HuH-7 (cell line): ENCODE measurements around the gene CRHR2.

ENCODE experiments used
- DNase-seq: peaks from one replicate; pipeline ENCODE4 v3.0.0; 2011; ENCODE audit warnings: low spot score

CRHR2 gene

DNA sequence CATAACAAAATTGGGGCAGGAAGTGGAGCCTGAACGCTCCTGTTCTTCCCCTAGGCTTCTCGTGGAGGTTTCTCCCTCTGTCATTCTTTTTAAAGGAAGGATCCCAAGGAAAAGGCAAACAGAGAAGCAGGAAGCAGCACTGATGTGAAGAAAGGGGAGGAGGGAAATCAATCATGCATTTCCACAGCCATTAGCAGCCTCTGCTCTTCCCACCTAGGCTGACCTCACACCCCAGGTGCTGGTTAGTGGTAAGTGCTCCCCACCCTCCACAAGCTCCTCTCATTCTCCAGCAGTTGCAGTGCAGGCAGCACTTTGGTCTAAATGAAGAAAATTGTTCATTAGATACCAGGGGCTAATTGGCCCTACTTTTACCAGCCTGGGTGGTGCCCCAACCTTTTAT, 2.6 kb downstream of the CRHR2 start:
- no peak for DNase-seq

DNA sequence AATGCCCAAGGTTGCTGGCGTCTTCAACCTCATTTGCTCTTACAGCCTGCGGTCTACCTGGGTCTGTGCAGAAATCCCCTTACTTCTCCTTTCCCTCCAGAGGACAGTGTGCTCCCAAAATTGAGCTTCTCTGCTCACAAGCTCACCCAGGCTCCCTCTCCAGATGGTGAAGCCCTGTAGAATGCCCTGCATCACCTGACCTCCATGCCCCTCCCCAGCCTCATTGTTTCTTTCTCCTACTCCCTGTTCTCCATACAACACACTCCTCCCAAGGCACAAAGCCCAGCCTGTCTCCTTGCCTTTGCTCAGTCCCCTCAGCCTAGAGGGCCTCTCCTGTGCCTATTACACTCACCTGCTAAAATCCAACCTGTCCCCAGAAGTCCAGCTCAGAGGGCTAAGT, 3.5 kb downstream of the CRHR2 start:
- no peak for DNase-seq

DNA sequence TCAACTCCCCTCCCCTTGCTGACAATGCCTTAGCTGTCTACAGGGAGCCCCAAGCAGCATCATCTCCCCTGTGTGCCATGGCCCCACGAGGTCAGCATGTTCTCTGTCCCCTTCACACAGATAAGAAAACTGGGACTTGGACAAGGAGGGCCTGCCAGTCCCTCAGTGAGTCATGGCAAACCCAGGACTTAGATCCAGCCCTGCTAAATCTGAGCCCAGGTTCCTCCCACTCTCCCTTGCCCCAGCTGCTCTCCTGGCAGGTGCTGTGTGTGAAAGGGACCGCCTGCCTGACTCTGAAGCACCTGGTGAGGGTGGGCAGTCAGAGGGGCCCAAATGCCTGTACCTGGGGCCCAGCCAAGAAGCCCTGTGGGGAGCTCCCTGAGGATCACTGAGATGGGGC, 7.4 kb downstream of the CRHR2 start:
- DNase-seq, result no peak

DNA sequence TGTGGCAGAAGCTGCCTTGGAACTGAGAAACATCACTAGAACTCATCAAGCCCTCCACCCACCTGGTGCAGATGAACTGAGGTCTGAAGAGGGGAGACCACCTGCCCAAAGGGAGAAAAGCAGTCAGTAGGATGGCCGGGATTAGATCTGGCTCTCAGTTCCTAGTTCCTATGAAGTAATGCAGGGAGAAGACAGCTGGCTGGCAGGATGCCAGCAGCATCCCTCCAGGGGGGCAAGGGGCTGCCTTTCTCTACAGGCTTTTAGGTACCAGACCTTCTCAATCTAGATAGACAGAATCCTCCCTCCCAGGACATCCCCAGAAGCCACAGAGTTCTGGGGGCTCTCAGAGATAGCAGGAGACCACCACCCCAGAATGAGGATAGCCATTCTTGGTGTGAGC, 7.8 kb downstream of the CRHR2 start:
- DNase-seq, result no peak

DNA sequence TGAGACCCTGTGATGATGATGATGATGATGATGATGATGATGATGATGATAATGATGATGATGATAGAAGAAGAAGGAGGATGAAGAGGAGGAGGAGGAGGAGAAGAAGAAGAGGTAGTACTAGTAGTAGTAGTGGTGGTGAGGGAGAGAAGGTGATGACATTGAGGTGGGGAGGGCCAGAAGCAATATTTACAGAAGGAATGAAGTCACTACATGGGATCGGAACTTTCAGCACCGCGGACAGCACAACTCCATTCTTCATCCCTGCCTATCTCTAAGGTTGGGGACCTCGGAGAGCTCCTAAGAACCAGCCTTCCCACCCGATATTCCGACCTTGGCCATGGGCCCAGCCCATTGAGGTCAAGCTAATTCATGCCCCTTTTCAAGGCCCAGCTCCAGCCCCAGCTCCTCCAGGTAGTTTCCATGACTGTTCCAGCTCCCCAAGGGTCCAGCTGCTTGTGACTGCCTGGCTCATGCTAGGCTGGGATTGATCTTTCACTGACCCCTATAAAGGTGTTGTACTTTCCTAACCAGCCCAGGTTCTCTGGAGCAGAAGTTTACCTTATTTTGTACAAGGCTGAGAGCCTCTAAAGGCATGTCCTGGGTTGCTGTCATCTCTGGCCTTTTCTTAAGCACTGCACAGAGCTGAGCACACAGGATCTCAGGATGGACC, 10.3 kb downstream of the CRHR2 start:
- peak; percentile 85 for DNase-seq

DNA sequence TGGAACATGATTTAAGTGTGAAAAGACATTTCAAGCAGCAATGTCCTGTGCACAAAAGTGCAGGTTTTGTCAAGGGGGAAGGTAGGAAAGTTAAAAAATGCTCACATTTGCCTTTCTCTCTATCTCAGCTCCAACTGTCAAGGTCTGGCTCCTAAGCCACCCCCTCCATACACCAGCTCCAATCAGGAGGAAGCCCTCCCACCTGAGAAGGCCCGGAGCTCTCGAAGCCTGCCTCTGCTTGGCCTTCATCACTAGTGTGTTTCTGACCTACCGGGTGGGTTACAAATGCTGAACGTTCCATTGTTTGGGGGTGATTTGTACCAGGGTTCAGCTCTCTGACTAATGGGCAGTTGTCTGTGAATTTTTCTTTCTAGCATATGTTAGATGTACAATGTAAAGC, 14.2 kb downstream of the CRHR2 start:
- no peak for DNase-seq

DNA sequence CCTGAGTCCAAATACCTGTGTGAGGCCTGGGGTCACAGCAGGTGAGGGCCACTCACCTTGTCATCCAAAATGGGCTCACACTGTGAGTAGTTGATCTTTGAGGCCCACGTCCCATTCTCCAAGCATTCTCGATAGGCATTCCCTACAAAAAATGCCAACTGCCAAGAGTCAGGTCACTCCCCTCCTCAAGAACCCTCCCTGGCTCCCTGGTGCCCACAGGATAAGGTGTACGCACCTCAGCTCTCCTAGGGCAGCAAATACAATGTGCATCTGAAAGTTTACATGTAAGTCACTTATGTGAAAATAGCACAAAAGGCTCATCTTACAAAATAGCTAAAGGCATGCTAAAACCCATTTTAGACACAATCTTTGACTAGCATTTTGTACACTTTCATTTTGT, 15.1 kb downstream of the CRHR2 start:
- DNase-seq, result no peak

DNA sequence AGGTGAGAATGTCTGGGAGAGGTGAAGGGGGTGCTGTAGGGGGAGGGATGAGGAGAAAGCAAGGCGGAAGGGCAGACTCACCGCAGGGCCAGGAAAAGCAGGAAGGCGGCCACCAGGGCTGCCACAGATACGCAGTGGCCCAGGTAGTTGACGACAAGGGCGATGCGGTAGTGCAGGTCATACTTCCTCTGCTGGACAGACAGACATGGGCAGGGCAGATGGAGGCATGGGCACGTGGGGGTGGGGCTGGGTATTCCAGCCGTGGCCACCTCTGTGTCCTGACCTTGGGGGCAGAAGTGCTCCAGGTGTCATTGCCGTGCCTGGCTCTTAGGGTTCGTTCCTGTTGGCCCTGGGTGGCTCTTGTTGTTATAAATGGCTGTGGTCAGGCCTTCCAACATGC, 16.8 kb downstream of the CRHR2 start:
- no peak for DNase-seq

DNA sequence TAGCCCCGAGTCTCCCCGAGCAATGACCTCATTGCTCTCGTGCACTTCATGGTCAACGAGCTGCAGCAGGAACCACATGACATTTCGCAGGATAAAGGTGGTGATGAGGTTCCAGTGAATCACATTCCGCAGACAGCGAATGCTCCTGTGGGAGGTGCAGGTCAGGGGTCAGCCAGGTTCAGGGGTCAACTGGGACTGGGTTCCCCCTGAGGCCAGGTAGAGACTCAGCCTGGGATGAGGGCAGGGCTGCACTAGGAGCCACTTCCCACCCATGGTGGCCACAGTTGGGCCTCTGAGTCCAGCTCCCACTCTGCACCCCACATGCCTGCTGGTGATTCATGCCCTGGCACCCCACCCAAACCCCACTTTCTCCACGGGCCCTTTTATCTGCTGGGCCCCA, 17.2 kb downstream of the CRHR2 start:
- no peak for DNase-seq

DNA sequence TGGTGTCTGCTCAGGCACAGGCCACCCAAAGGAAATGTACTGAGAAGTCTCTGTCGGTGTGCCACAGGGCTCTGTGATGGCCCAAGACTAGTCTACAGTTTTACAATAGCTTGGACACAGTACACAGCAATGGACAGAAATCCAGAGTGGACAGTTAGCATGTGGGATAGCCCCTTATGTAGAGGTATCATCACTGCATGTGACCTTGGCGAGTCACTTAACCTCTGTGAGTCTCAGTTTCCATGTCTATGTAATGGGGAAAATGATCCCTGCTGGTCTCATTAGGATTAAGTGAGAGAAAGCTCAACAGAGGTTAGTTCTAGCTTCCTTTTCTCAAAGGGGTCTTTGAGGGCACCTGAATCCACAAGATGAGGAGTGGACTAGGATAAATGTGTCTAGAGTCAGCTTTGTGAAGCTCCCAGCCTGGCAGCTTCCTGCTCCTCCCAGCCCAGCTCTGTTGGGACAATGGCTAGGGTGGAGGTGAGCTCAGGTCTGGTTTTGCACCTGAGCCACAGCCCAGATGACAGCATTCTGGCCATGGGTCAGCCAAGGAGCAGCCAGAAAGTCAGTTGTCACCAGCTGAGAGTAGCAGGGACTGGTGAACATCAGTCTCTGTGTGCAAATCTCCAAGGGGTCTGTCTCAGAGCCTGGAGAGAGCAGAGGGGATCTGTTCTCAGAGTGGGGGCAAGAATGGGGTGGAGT, 17.9 kb downstream of the CRHR2 start:
- DNase-seq, result no peak

DNA sequence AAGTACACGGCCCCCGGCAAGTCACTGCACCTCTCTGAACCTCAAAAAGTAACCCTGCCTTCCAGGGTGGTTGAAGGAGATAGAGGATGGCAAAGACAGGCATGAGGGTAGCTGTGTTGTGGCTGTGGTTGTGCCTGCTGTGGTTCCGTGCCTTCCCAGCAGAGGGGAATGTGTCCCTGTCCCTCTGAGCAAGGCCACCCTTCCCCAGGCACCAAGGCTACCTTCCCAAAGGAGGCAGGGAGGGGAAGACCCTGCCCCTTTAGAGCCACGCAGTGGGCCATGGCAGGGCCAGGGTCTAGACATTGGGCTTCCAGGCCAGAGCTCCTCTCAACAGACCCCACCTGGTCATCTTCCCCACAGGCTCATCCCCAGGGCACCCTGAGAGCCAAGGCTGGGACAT, 18.8 kb downstream of the CRHR2 start:
- DNase-seq, result no peak

DNA sequence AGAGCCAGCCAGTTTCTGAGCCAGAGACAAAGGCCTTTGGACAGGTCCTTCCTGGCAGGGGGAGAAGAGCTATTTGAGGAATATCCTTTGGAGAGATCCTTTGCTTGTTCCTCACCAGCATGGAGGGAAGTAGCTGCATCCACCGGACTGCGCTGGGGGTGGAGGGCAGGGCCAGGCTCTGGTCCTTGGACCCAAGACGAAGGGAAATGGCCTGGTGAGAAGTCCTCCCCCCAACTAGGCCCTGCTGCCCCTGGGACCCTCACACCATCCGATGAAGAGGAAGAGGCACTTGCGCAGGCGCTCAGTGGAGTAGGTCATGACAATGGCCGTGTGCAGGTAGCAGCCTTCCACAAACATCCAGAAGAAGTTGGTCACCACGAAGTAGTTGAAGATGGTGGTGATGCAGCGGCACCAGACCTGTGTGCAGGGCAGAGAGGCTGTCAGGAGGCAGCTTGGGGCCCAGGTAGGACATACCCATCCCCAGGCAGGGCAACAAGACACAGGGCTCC, 19.8 kb downstream of the CRHR2 start:
- DNase-seq, result no peak

DNA sequence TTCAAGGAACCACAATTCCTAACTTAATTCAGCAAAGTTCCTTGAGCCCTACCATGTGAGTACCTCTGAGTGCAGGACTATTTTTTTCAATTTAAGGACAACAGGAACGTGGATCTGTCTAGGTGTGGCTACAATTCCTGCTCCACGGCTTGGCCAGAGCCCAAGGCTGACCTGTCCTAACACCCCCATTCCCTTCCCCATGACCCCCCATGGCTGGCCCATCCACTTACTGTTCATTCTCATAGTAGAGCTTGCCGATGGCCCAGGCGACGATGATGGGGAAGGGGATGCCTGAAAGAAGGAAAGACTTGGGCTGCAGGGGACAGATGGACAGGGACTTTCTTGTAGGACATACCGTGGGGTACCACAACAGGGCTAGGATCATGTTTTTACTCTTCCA, 20.3 kb downstream of the CRHR2 start:
- no peak for DNase-seq

DNA sequence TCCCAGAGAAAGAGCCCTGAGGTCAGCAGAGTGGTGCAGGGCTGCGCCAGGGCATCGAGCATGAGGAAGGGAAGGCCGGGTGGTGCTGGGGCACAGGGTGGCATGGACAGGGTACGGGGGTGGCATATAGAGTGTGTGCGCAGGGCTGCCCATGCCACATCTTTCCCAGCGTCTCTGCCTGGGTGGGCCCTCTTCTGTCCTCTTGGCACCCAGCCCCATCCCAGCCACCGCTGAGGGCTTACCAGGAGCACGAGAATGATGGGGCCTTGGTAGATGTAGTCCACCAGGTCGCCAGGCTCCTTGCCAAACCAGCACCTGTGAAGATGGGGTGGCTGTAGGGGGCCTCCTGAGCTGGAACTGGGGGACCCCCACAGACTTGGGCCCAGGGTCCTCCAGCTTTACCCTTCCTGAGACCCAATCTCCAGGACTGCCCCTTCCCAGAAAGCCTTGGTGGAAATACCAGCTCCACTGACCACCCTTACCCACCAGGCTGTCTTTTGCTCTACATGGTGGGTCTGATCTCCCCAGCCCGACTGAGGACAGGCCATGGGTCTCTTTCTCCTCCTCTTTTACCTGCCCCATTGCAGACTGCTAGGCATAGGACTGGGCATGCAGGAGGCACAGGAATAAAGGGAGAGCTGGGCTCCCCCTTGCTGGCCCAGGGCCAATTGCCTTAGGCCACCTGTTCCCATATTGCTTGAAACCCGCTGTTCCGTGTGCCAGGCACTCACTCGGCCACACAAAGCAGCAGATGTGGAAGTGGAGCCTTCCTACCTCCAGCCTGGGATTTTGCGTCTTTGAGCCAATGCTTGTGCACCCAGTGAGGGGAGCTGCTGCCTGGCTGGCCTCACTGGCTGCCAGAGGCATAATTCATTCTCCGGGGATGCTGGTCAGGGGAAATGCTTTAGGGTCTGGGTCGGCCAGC, 21.7 kb downstream of the CRHR2 start:
- no peak for DNase-seq

DNA sequence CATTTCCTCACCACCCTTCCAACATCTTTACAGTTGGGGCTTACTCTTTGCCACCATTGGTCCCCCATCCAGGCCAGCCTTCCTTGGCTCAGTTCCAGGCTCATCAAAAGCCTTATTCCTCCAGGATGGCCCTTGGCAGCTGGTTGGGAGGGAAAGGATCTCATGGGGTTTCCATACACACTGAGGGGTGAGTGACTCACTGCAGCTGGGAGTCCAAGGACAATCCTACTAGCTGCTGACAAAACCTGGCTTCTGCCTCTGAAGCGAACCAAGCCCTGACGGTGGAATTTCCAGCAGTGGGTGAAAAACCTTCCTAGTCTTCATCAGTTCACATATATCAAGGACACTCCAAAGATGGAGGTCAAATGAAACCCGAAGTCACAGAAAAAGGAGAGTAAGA, 22.9 kb downstream of the CRHR2 start:
- no peak for DNase-seq

DNA sequence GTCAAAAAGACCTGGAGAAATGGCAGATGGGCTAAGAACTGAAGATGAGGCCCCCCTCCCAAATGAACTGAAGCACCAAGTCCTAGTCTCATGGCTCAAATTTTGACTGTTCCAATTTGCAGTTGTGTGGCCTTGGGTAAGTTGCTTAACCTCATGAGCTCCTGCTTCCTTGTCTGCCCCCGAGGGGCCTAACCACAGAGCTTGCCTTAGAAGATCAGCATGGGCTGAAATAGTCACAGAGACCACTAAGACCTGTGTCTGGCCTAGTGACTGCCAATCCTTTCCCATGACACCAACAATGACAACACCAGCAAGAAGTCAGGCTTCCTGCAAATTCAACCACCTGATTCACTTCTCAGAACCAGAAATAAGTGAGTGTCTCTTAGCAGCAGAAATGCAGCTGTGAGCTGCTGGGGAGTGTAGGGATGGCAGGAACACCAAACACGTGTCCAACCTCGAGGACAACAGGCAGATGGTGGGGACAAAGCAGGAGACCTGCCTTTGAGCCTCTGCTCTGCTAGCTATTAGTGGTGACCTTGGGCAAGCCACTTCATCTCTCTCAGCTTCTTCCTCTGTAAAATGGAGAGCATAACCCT, 23.7 kb downstream of the CRHR2 start:
- no peak for DNase-seq

DNA sequence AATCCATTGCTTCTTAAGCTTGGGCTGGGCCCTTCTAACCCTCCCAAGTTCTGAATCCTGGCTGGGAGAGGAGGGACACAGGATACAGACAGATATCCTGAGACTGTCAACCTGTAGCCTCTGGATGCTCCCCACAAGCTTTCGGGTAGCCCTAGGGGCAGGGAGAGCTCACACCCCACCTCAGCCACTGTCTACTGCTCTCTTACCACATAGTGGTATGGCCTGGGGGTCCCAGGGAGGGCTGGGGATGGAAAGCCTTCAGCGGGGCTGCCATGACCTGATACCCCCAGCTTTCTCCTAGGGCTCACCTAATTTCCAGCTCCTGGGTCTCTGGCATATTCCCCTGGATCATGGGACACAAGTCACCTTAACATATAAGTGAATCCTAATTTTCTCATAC, 25.1 kb downstream of the CRHR2 start:
- DNase-seq, result no peak

DNA sequence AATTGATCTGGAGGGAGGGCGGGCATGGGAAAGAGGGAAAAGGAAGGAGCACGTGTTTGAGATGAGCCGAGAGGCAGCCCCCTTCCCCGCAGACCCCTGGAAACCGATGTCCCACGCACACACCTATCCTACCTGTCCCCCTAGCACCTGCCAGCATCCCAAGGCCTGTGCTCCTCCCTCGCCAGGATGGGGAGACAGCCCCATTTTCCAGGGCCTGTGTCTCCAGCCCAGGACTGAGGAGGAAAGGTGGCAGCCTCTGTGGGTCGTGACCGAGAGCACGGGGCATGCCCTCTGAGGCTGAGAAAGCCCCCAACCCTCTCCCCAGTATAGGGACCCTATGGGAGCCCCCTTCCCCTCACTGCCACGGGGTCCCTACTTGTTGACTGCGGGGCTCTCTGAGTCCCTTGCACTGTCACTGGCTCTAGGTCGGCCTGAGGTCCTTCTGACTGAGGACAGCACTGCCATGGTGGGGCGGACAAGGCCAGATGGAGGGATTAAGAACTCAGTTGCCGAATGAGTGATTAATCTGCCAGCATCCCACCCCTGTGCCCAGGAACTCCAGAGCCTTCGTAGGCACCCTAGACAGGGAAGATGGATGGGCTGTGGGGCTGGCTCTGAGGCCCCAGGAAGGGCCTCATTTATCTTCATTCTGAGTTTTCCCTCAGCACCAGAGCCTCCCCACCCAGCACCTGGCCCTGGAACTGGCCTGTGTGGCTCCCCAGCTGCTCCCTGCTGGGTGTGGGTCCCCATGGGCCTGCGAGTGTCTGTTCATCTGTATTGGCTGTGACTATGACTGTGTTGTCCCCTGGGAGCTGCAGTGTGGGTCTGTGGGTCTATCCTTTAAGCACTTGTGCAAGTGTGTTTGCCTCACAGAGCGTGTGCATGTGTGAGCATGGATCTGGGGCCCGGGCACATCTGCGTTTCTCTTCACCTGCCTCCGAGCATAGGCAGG, 26.0 kb downstream of the CRHR2 start:
- DNase-seq, result no peak

DNA sequence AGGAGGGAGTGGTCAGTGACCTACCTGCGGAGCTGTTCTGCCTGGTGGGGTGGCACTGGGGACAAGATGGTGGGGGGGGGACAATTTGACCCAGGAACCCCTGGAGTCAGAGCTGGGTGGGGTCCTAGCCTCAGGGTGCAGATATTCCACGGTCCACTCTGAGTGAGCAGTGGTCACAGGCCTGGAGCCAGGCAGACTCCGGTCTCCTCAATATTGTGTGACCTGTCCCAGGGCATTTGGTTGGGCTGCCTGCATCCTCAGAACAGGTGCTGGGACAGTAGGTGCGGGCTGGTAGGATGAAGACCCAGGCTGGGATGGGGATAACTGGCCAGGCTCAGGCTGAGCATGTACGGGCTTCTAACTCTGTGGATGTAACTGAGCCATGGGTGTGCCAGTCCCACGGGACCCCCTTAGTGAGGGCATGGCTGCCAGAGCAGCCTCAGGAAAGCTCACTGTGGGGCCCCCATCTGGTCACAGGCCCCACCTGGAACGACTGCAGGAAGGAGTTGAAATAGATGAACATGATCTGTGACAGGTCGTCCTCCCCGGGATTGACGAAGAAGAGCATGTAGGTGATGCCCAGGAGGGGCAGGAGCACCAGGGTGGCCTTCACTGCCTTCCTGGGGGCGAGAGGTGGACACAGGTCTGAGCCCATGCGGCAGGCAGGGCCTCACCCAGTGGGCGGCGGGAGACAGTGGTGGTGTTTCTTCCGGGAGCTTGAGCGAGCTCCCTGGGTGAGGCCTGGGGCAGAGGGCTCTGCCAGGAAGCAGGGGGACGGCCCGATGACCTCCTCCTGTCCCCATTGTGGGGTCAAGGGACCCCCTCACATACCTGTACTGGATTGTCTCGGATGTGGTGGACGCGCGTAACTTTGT, 26.9 kb downstream of the CRHR2 start:
- no peak for DNase-seq
